ENCODE results near the gene ZNF846. TPM values are rescaled to one million over a fixed set of nuclear protein-coding genes. Genes with fewer than 3 reads are reported as not detected.
A peak's percentile ranks its signal among the peaks of the same experiment; 100 is the strongest.
"Not testable (repeated sequence)": the region's sequence is repeated elsewhere in the genome, so short reads cannot be mapped to it uniquely, and the experiment has no call there.

ZNF846 gene
- total and polyA plus RNA-seq, 10 of the 15 experiments (the other 5 are each of a cell fraction or from before 2014, with no cell fraction given): 0.64 to 4.1 (median 1.6) TPM

DNA sequence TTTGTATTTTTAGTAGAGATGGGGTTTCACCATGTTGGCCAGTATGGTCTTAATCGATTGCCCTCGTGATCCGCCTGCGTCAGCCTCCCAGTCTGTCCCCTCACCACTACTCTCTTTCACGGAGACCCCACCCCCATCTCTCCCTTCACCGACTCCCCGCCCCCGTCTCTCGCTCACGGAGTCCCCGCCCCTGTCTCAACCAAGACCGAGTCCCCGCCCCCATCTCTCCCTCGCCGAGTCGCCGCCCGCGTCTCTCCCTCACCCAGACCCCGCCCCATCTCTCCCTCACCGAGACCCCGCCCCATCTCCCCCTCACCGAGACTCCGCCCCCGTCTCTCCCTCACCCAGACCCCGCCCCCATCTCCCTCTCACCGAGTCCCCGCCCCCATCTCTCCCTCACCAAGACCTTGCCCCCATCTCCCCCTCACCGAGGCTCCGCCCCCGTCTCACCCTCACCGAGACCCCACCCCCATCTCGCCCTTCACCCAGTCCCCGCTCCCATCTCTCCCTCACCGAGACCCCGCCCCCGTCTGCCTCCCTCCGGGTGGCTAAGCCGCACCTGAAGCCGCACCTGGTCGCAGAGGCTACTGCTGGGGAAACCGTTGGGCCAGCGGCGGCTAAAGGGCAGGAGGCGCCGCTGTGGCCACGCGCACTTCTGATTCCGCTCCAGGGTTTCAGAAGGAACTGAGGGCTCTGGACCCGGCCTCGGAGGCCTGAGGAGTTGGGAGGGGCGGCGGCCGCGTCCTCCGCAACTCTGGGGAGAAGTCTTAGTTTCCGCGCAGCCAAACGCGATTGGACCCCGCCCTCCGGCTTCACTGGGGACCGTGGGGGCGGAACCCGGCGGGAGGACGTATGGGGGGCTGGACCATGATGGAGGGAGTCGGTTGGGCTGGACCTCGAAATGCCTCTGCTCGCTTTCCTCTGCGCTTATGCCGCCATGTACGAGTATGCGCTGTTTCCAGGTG lies 17.1 kb upstream of the ZNF846 start:
- Histone ChIP-seq H3K4me2 (ENCODE audit: control insufficient read depth, insufficient read depth) (peak overlapping the region; percentile 58; the same call in 1 of the 2 replicates), H3K4me3 (peak overlapping the region; percentile 99), H3K27ac (ENCODE audit: control insufficient read depth, insufficient read depth) (no peak overlapping the region), H3K4me1 (ENCODE audit: control insufficient read depth, insufficient read depth, low read length) (no peaks in the 10 kb centered on the region), H3K9ac (ENCODE audit: control insufficient read depth, insufficient read depth, low read length) (peak overlapping the region; percentile 28; the same call in 1 of the 2 replicates), H4K20me1 (ENCODE audit: control insufficient read depth, insufficient read depth) (no peaks in the 10 kb centered on the region), H3K27me3 (replicated peaks in 1 of 2; ENCODE audit: control insufficient read depth in 2 of 2, insufficient read depth in 2 of 2, low read length in 1 of 2) (no peaks in the 10 kb centered on the region), H2AFZ (ENCODE audit: control insufficient read depth, low read depth, low read length) (peak overlapping the region; percentile 80), H3K9me3 (replicated peaks; ENCODE audit: control insufficient read depth, insufficient read depth, low read length) (no peaks in the 10 kb centered on the region; the same call in 2 of the 3 replicates), H3K36me3 (ENCODE audit: control insufficient read depth in 2 of 2, insufficient read depth in 2 of 2, low read length in 1 of 2) (no peaks in the 10 kb centered on the region), H3K79me2 (ENCODE audit: control insufficient read depth, insufficient read depth, low read length) (no peaks in the 10 kb centered on the region)
- in situ Hi-C loops (cut with MboI) (no loop called here), intact Hi-C loops (cut with micrococcal nuclease; ENCODE audit: unreplicated experiment) (no loop called here)
- ChIA-PET POLR2A (no interaction called here), CTCF (no interaction called here), RAD21 (ENCODE audit: unreplicated experiment) (no interaction called here), SMC1A (ENCODE audit: uncharacterized antibody, unreplicated experiment) (no interaction called here)
- peak; percentile 45; the same call in 1 of the 2 replicates for TF ChIP-seq POLR2AphosphoS5 (IDR thresholded peaks at IDR 0.05; ENCODE audit: low read length)
- peak; percentile 77 for TF ChIP-seq POLR2A (IDR thresholded peaks at IDR 0.05; ENCODE audit: low read depth, low read length)
- peak; percentile 12; the same call in 1 of the 2 replicates for TF ChIP-seq RUNX3 (IDR thresholded peaks at IDR 0.05; ENCODE audit: low read length)
- TF ChIP-seq CREM (IDR thresholded peaks at IDR 0.05; ENCODE audit: low read depth): 0 out of 2 replicates have a peak, but pooled peaks have one; percentile 7
- no peak for TF ChIP-seq NRF1 (conservative IDR thresholded peaks at IDR 0.05; ENCODE audit: low read depth, low read length)
- peak; percentile 25; the same call in 1 of the 2 replicates for TF ChIP-seq CREB1 (IDR thresholded peaks at IDR 0.05; ENCODE audit: low read depth)
- no peak for TF ChIP-seq NFYA (IDR thresholded peaks at IDR 0.05; ENCODE audit: borderline replicate concordance, low read depth, low read length)
- peak; percentile 75; the same call in 1 of the 2 replicates for TF ChIP-seq YY1 (IDR thresholded peaks at IDR 0.05; ENCODE audit: low read depth, low read length)
- TF ChIP-seq TAF1 (IDR thresholded peaks at IDR 0.05; ENCODE audit: borderline replicate concordance, low read depth, low read length): peak; percentile 20; the same call in 1 of the 2 replicates
- peak in 1 of 2 experiments; percentile 65; a peak in 2 of 3 replicates for TF ChIP-seq EGR1 (IDR thresholded peaks at IDR 0.05; ENCODE audit: borderline replicate concordance in 1 of 2, low read depth in 2 of 2, low read length in 2 of 2)
- TF ChIP-seq ZNF592 (IDR thresholded peaks at IDR 0.05): no peak
- TF ChIP-seq TCF12 (IDR thresholded peaks at IDR 0.05; ENCODE audit: low read depth, low read length): 0 out of 2 replicates have a peak, but pooled peaks have one; percentile 28
- peak; percentile 35; the same call in 1 of the 3 replicates for ATAC-seq
- DNase-seq (ENCODE audit: low read depth, low spot score): peak; percentile 67
- no TSS peak for BruUV-seq (replicated peaks)
- WGBS (ENCODE audit: insufficient coverage, insufficient replicate concordance, low lambda C conversion rate, missing lambda C conversion rate): under 1% methylated on average over 45 of the region's 74 CpGs
- FAIRE-seq: no peak

DNA sequence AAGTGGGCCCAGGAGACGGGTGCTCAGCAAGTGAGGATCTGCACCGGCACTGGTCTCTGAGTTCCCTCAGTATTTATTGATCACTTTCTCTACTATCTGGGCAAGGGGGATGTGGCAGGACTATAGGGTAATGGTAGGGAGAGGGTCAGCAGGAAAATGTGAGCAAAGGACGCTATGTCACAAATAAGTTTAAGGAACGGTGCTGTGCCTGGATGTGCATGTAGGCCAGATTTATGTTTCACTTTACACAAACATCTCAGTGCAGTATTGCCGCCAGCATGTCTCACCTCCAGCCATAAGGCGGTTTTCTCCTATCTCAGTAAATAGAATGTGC lies 15.6 kb upstream of the ZNF846 start:
- H3K9ac ChIP-seq (ENCODE audit: control insufficient read depth, insufficient read depth, low read length); FAIRE-seq; SMC1A ChIA-PET (ENCODE audit: uncharacterized antibody, unreplicated experiment): not testable (repeated sequence)

More for the DNA sequence above, 15.6 kb upstream of the ZNF846 start:
- H3K36me3 ChIP-seq (ENCODE audit: control insufficient read depth in 2 of 2, insufficient read depth in 2 of 2, low read length in 1 of 2); H3K79me2 ChIP-seq (ENCODE audit: control insufficient read depth, insufficient read depth, low read length); H3K4me2 ChIP-seq (ENCODE audit: control insufficient read depth, insufficient read depth); H3K9me3 ChIP-seq (replicated peaks; ENCODE audit: control insufficient read depth, insufficient read depth, low read length); in situ Hi-C loops (cut with MboI); H3K4me1 ChIP-seq (ENCODE audit: control insufficient read depth, insufficient read depth, low read length); CTCF ChIA-PET; RAD21 ChIA-PET (ENCODE audit: unreplicated experiment); DNase-seq (ENCODE audit: low read depth, low spot score); POLR2A ChIA-PET; H3K4me3 ChIP-seq; ATAC-seq; H2AFZ ChIP-seq (ENCODE audit: control insufficient read depth, low read depth, low read length); H4K20me1 ChIP-seq (ENCODE audit: control insufficient read depth, insufficient read depth); BruUV-seq (replicated peaks); H3K27me3 ChIP-seq (replicated peaks in 1 of 2; ENCODE audit: control insufficient read depth in 2 of 2, insufficient read depth in 2 of 2, low read length in 1 of 2); H3K27ac ChIP-seq (ENCODE audit: control insufficient read depth, insufficient read depth); intact Hi-C loops (cut with micrococcal nuclease; ENCODE audit: unreplicated experiment): not testable (repeated sequence)
- 96% methylated on average over 6 of the region's 6 CpGs for WGBS (ENCODE audit: insufficient coverage, insufficient replicate concordance, low lambda C conversion rate, missing lambda C conversion rate)

All from GM12878 (cell line).